SW480 (cell line): ENCODE data around the gene ZNF8.
"Not testable (repeated sequence)": the region's sequence is repeated elsewhere in the genome, so short reads cannot be mapped to it uniquely, and the experiment has no call there.

Source experiments
- DNase-seq: peaks from one replicate; pipeline ENCODE4 v3.0.0-alpha.2; 2016; ENCODE audit warnings: low spot score

Gene ZNF8

GRCh38 chr19:58336216-58336615 is 57.5 kb downstream of the ZNF8 start:
- DNase-seq: no peak

- DNase-seq: no peak
Measured at GRCh38 chr19:58336820-58337219, 58.1 kb downstream of the ZNF8 start.

GRCh38 chr19:58338336-58338735 is 59.6 kb downstream of the ZNF8 start:
- no peak for DNase-seq

GRCh38 chr19:58338825-58339558 is 60.2 kb downstream of the ZNF8 start:
- DNase-seq: no peak

- DNase-seq: no peak
Measured at GRCh38 chr19:58345558-58345957, 66.8 kb downstream of the ZNF8 start.

GRCh38 chr19:58346961-58347929 is 68.5 kb downstream of the ZNF8 start:
- DNase-seq: no peak

- DNase-seq: not testable (repeated sequence)
Measured at GRCh38 chr19:58348080-58348479, 69.3 kb downstream of the ZNF8 start.

GRCh38 chr19:58349590-58349989 is 70.8 kb downstream of the ZNF8 start:
- DNase-seq: no peak

- DNase-seq: no peak
Measured at GRCh38 chr19:58350001-58350861, 71.5 kb downstream of the ZNF8 start.

GRCh38 chr19:58350871-58351557 is 72.3 kb downstream of the ZNF8 start:
- DNase-seq: no peak

- DNase-seq: no peak
Measured at GRCh38 chr19:58351558-58351878, 72.8 kb downstream of the ZNF8 start.

GRCh38 chr19:58351990-58352755 is 73.4 kb downstream of the ZNF8 start:
- no peak for DNase-seq
